Activated CD8-positive, alpha-beta T cell treated with anti-CD3 and anti-CD28 coated beads for 36 hours (primary cell): ENCODE measurements around the gene RGSL1. TPM values are rescaled to one million over a fixed set of nuclear protein-coding genes. Genes with fewer than 3 reads are reported as not detected.

Experiments
- ATAC-seq: fragments of 200-7000 bp; cut with Tn5 transposase; one replicate; pipeline ENCODE4 v1.10.0; 2021; ENCODE audit warnings: mild to moderate bottlenecking, moderate library complexity
- CTCF ChIA-PET: fragments of 350-600 bp; sonication (Branson Sonifier 250); formaldehyde crosslinking; loops from one replicate; lab custom pipeline; 2021; ENCODE audit warnings: antibody characterized with exemption; lab: Charles Lee
- POLR2A ChIA-PET: fragments of 350-600 bp; sonication (Branson Sonifier 250); formaldehyde crosslinking; loops from one replicate; lab custom pipeline; 2021; ENCODE audit warnings: antibody characterized with exemption; lab: Charles Lee
- DNase-seq: peaks from one replicate; pipeline ENCODE4 v3.0.0-alpha.2; 2020
- H3K27ac Mint-ChIP-seq: one replicate; pipeline ENCODE4 v1.8.0; 2021; ENCODE audit warnings: mild to moderate bottlenecking, mixed read lengths
- H3K27me3 Mint-ChIP-seq: one replicate; pipeline ENCODE4 v1.8.0; 2021; ENCODE audit warnings: mixed read lengths
- H3K36me3 Mint-ChIP-seq: one replicate; pipeline ENCODE4 v1.8.0; 2021; ENCODE audit warnings: low read depth, mixed read lengths
- H3K4me1 Mint-ChIP-seq: one replicate; pipeline ENCODE4 v1.8.0; 2021; ENCODE audit warnings: low read depth, mixed read lengths
- H3K4me3 Mint-ChIP-seq: one replicate; pipeline ENCODE4 v1.8.0; 2021; ENCODE audit warnings: mild to moderate bottlenecking, moderate library complexity, mixed read lengths
- H3K9me3 Mint-ChIP-seq: one replicate; pipeline ENCODE4 v1.8.0; 2021; ENCODE audit warnings: mixed read lengths
- CTCF ChIP-seq: fragments of 200-600 bp; IDR thresholded peaks from one replicate; pipeline ENCODE4 v1.8.0; 2022; ENCODE audit warnings: antibody characterized with exemption, mild to moderate bottlenecking
- intact Hi-C: fragments of 100-400 bp; cut with micrococcal nuclease; formaldehyde crosslinking; loops from one replicate; pipeline ENCODE4 v1.10.0; 2022
- total RNA-seq, 2 experiments: library from RNA; stranded (reverse); gene quantifications; one replicate each; pipeline ENCODE4 v1.2.3, GENCODE V29; 2021

RGSL1 gene
- total RNA-seq, 2 experiments from 2014 or later: not detected

GRCh38 chr1:182453631-182454030 is 3.7 kb downstream of the RGSL1 start:
- Mint-ChIP-seq H3K9me3 (no peaks in the 10 kb centered on the region), H3K4me3 (no peak overlapping the region), H3K36me3 (no peaks in the 10 kb centered on the region), H3K27me3 (peaks cover 10% of the 10 kb centered on the region), H3K27ac (no peak overlapping the region), H3K4me1 (no peaks in the 10 kb centered on the region)
- POLR2A ChIA-PET: no interaction called here
- CTCF ChIA-PET: interaction anchor here (1.2 to 2.0 kb wide), 2 partner anchors 57 to 331 kb away, joined by 3 to 5 read pairs; no protein-coding TSS in a partner anchor
- intact Hi-C loops: no loop called here
- ATAC-seq (no peak), DNase-seq (no peak)
- no peak for TF ChIP-seq CTCF

GRCh38 chr1:182457844-182458243 is 7.9 kb downstream of the RGSL1 start:
- intact Hi-C loops: no loop called here
- ATAC-seq (no peak), DNase-seq (no peak)
- no peaks in the 10 kb centered on the region for H3K4me1 Mint-ChIP-seq
- no peaks in the 10 kb centered on the region for H3K36me3 Mint-ChIP-seq
- no peak overlapping the region for H3K4me3 Mint-ChIP-seq
- TF ChIP-seq CTCF: no peak
- H3K27me3 Mint-ChIP-seq: peaks cover 23% of the 10 kb centered on the region
- POLR2A ChIA-PET: interaction anchor here (1.1 kb wide), 1 partner anchor 44 kb away, joined by 3 read pairs; no protein-coding TSS in a partner anchor
- CTCF ChIA-PET: interaction anchor here (1.0 to 1.4 kb wide), 2 partner anchors 137 to 139 kb away, joined by 3 read pairs; no protein-coding TSS in a partner anchor
- no peaks in the 10 kb centered on the region for H3K9me3 Mint-ChIP-seq
- H3K27ac Mint-ChIP-seq: no peak overlapping the region

DNA sequence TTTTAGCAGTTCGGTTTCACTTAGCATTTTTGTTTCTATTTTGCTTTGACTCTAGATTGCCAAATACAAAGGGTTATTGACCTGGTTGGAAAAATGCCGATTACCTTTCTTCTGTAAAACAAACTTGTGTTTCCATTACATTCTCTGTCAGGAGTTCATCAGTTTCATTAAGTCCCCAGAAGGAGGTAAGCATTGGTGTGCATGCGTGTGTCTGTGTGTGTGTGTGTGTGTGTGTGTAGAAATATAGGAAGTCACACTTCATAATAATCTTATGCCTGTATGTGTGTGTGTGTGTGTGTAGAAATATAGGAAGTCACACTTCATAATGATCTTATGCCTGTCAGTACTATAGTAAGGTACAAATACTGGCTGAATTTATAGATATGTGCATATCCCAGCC is 10.0 kb downstream of the RGSL1 start:
- ATAC-seq (no peak), DNase-seq (no peak)
- CTCF ChIA-PET: no interaction called here
- Mint-ChIP-seq H3K27ac (no peak overlapping the region), H3K4me3 (no peak overlapping the region), H3K27me3 (peaks cover 24% of the 10 kb centered on the region), H3K9me3 (no peaks in the 10 kb centered on the region), H3K36me3 (no peaks in the 10 kb centered on the region), H3K4me1 (no peaks in the 10 kb centered on the region)
- intact Hi-C loops: no loop called here
- POLR2A ChIA-PET: no interaction called here
- TF ChIP-seq CTCF: no peak

DNA sequence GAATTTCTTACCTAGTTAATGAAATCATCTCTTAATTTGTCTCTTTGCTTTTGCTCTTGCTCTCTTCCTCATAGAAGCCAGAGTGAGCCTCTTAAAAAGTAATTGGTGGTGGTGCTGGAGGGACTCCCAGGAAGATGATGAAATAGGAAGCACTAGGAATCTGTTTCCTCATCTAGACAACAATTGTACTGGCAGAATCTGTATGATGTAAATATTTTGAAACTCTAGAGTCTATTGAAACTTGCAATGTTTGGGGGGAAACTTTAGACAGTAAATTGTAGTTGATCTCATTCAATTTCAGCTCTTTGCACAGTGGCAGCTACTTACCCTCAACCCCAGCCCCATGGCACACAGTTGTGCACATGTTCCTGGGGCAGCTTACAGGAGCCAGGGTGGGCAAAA is 10.6 kb downstream of the RGSL1 start:
- CTCF ChIA-PET: no interaction called here
- no peak for TF ChIP-seq CTCF
- intact Hi-C loops: no loop called here
- Mint-ChIP-seq H3K4me1 (no peaks in the 10 kb centered on the region), H3K36me3 (no peaks in the 10 kb centered on the region), H3K9me3 (peaks cover 4% of the 10 kb centered on the region), H3K27ac (no peak overlapping the region), H3K4me3 (no peak overlapping the region), H3K27me3 (peaks cover 23% of the 10 kb centered on the region)
- POLR2A ChIA-PET: no interaction called here
- DNase-seq: no peak
- ATAC-seq: no peak

DNA sequence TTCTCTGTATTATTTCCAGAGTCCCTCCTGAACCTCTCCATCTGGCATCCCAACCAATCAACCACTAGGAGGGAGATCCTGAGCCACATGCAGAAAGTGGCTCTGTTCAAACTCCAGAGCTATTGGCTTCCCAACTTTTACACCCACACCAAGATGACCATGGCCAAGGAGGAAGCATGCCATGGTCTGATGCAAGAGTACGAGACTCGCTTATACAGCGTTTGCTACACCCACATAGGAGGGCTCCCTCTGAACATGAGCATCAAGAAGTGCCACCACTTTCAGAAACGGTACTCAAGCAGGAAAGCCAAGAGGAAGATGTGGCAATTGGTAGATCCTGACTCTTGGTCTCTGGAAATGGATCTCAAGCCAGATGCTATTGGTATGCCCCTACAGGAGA is 23.6 kb downstream of the RGSL1 start:
- Mint-ChIP-seq H3K4me3 (no peak overlapping the region), H3K27ac (no peak overlapping the region), H3K9me3 (peaks cover 8% of the 10 kb centered on the region), H3K27me3 (peaks cover 15% of the 10 kb centered on the region), H3K4me1 (no peaks in the 10 kb centered on the region), H3K36me3 (no peaks in the 10 kb centered on the region)
- DNase-seq (no peak), ATAC-seq (no peak)
- intact Hi-C loops: no loop called here
- ChIA-PET CTCF (no interaction called here), POLR2A (no interaction called here)
- TF ChIP-seq CTCF: no peak
